ENCODE results near the gene CLCN3.
"Not testable (repeated sequence)": the region's sequence is repeated elsewhere in the genome, so short reads cannot be mapped to it uniquely, and the experiment has no call there.

CLCN3 gene

GRCh38 chr4:169668069-169668721, 47.8 kb downstream of the CLCN3 start:
- Histone ChIP-seq H3K36me3 (ENCODE audit: insufficient read depth) (no peaks in the 10 kb centered on the region), H3K4me3 (IDR thresholded peaks at IDR 0.05; ENCODE audit: insufficient read depth, low read depth, low read length) (no peak overlapping the region), H3K79me2 (ENCODE audit: insufficient read depth, low read depth) (no peaks in the 10 kb centered on the region), H3K4me2 (no peak overlapping the region), H3K27ac (no peak overlapping the region), H3K4me1 (ENCODE audit: low read depth, poor library complexity, severe bottlenecking) (peaks cover 3% of the 10 kb centered on the region), H3K27me3 (ENCODE audit: insufficient read depth, low read depth) (no peaks in the 10 kb centered on the region), H2AFZ (ENCODE audit: low read depth) (no peak overlapping the region), H3K9ac (no peak overlapping the region), H4K20me1 (ENCODE audit: insufficient read depth) (no peaks in the 10 kb centered on the region)
- no peak for TF ChIP-seq CTCF (conservative IDR thresholded peaks at IDR 0.05; ENCODE audit: low read depth, low read length)

- H2AFZ ChIP-seq (ENCODE audit: low read depth) = no peak overlapping the region
- no peaks in the 10 kb centered on the region for H3K27me3 ChIP-seq (ENCODE audit: insufficient read depth, low read depth)
- no peaks in the 10 kb centered on the region for H3K79me2 ChIP-seq (ENCODE audit: insufficient read depth, low read depth)
- H3K27ac ChIP-seq = no peak overlapping the region
- no peak overlapping the region for H3K9ac ChIP-seq
- no peaks in the 10 kb centered on the region for H3K4me1 ChIP-seq (ENCODE audit: low read depth, poor library complexity, severe bottlenecking)
- TF ChIP-seq CTCF (conservative IDR thresholded peaks at IDR 0.05; ENCODE audit: low read depth, low read length) = no peak
- H3K4me2 ChIP-seq = no peak overlapping the region
- no peaks in the 10 kb centered on the region for H3K36me3 ChIP-seq (ENCODE audit: insufficient read depth)
- H4K20me1 ChIP-seq (ENCODE audit: insufficient read depth) = no peaks in the 10 kb centered on the region
- no peak overlapping the region for H3K4me3 ChIP-seq (IDR thresholded peaks at IDR 0.05; ENCODE audit: insufficient read depth, low read depth, low read length)
These were observed 55.4 kb downstream of the CLCN3 start for GRCh38 chr4:169675825-169676224.

GRCh38 chr4:169677150-169677748, 56.9 kb downstream of the CLCN3 start:
- H3K4me2 ChIP-seq = no peak overlapping the region
- H4K20me1 ChIP-seq (ENCODE audit: insufficient read depth) = no peaks in the 10 kb centered on the region
- no peaks in the 10 kb centered on the region for H3K36me3 ChIP-seq (ENCODE audit: insufficient read depth)
- no peak overlapping the region for H3K4me3 ChIP-seq (IDR thresholded peaks at IDR 0.05; ENCODE audit: insufficient read depth, low read depth, low read length)
- no peak overlapping the region for H3K27ac ChIP-seq
- H3K27me3 ChIP-seq (ENCODE audit: insufficient read depth, low read depth) = no peaks in the 10 kb centered on the region
- no peak overlapping the region for H3K9ac ChIP-seq
- H3K4me1 ChIP-seq (ENCODE audit: low read depth, poor library complexity, severe bottlenecking) = peaks cover under 1% of the 10 kb centered on the region
- H3K79me2 ChIP-seq (ENCODE audit: insufficient read depth, low read depth) = no peaks in the 10 kb centered on the region
- H2AFZ ChIP-seq (ENCODE audit: low read depth) = no peak overlapping the region
- TF ChIP-seq CTCF (conservative IDR thresholded peaks at IDR 0.05; ENCODE audit: low read depth, low read length) = no peak

- not testable (repeated sequence) for H2AFZ ChIP-seq (ENCODE audit: low read depth); H3K79me2 ChIP-seq (ENCODE audit: insufficient read depth, low read depth); H3K4me1 ChIP-seq (ENCODE audit: low read depth, poor library complexity, severe bottlenecking); H3K4me2 ChIP-seq; H3K27ac ChIP-seq; H3K36me3 ChIP-seq (ENCODE audit: insufficient read depth); H3K9ac ChIP-seq; H3K4me3 ChIP-seq (IDR thresholded peaks at IDR 0.05; ENCODE audit: insufficient read depth, low read depth, low read length); H3K27me3 ChIP-seq (ENCODE audit: insufficient read depth, low read depth); H4K20me1 ChIP-seq (ENCODE audit: insufficient read depth)
These were observed 58.1 kb downstream of the CLCN3 start for GRCh38 chr4:169678486-169678885.

- not testable (repeated sequence) for H3K9ac ChIP-seq; H3K4me1 ChIP-seq (ENCODE audit: low read depth, poor library complexity, severe bottlenecking); H3K36me3 ChIP-seq (ENCODE audit: insufficient read depth); H4K20me1 ChIP-seq (ENCODE audit: insufficient read depth); H3K79me2 ChIP-seq (ENCODE audit: insufficient read depth, low read depth); H3K27me3 ChIP-seq (ENCODE audit: insufficient read depth, low read depth); H3K27ac ChIP-seq; H3K4me3 ChIP-seq (IDR thresholded peaks at IDR 0.05; ENCODE audit: insufficient read depth, low read depth, low read length); H3K4me2 ChIP-seq; H2AFZ ChIP-seq (ENCODE audit: low read depth)
These were observed 58.7 kb downstream of the CLCN3 start for GRCh38 chr4:169678951-169679591.

Measured in KMS-11 (cell line).